HepG2 (cell line): ENCODE data around the gene CACNA2D1. TPM values are rescaled to one million over a fixed set of nuclear protein-coding genes. Genes with fewer than 3 reads are reported as not detected.
A peak's percentile ranks its signal among the peaks of the same experiment; 100 is the strongest.

Experiments
- ATAC-seq: fragments of 200-7000 bp; cut with Tn5 transposase; 3 replicates; pipeline ENCODE4 v1.9.1; 2020; ENCODE audit warnings: mild to moderate bottlenecking, moderate library complexity
- BruUV-seq: library from RNA; stranded (reverse); fragments of 400-500 nt; replicated peaks from 2 replicates; lab custom pipeline; 2021; lab: Mats Ljungman, UMichigan
- CTCF ChIA-PET: fragments of 300-600 bp; formaldehyde crosslinking; extraction: SDS; loops from one replicate; lab custom pipeline; 2021; ENCODE audit warnings: low total read pairs, inconsistent platforms, low intra/inter-chr PET ratio; lab: Yijun Ruan, JAX
- POLR2A ChIA-PET: fragments of 350-600 bp; sonication (Branson Sonifier 250); formaldehyde crosslinking; loops from one replicate; lab custom pipeline; 2020; ENCODE audit warnings: antibody characterized with exemption, inconsistent platforms; lab: Yijun Ruan, JAX
- DNase-seq: peaks from one replicate; pipeline ENCODE4 v3.0.0-alpha.2; 2015; ENCODE audit warnings: low spot score
- FAIRE-seq: peaks from 3 replicates; lab custom pipeline; 2011; peaks lifted over from hg19 to GRCh38; lab: Jason Lieb, UNC
- H2AFZ ChIP-seq: one replicate; pipeline ENCODE4 v1.6.1; 2011; ENCODE audit warnings: low read length, inconsistent platforms
- H3K27ac ChIP-seq: fragments of 300-600 bp; 3 replicates; pipeline ENCODE4 v1.8.0; 2011; ENCODE audit warnings: mixed run types, mild to moderate bottlenecking, mixed read lengths, low read length, inconsistent platforms; ENCODE audit not compliant: insufficient read depth; ENCODE audit errors: extremely low read length
- H3K27me3 ChIP-seq, 2 experiments: fragments of 200-600 bp in 1 of 2; 2 replicates in 1 of 2; 3 replicates in 1 of 2; pipeline versions ENCODE4 v1.6.0 to v1.8.0; 2011; ENCODE audit warnings: low read length in 2 of 2, mild to moderate bottlenecking in 2 of 2, moderate library complexity in 2 of 2, inconsistent platforms in 1 of 2; ENCODE audit not compliant: insufficient read depth in 2 of 2, control insufficient read depth in 1 of 2
- H3K36me3 ChIP-seq, 2 experiments: fragments of 200-600 bp in 1 of 2; replicated peaks in 1 of 2; 2 replicates in 1 of 2; 3 replicates in 1 of 2; pipeline versions ENCODE4 v1.5.1 to v1.8.0; 2011; ENCODE audit warnings: low read length in 2 of 2, inconsistent platforms in 1 of 2; ENCODE audit not compliant: insufficient read depth in 2 of 2, control insufficient read depth in 1 of 2
- H3K4me1 ChIP-seq: 2 replicates; pipeline ENCODE4 v1.5.1; 2012; ENCODE audit warnings: low read length, inconsistent platforms; ENCODE audit not compliant: insufficient read depth
- H3K4me2 ChIP-seq: 2 replicates; pipeline ENCODE4 v1.6.0; 2011; ENCODE audit warnings: low read depth, low read length, inconsistent platforms
- H3K4me3 ChIP-seq, 3 experiments: fragments of 200-600 bp in 1 of 3; sonication (generic), shearing (Covaris generic) in 1 of 3; replicated peaks in 1 of 3; 2 replicates each; pipeline ENCODE4 v1.5.1; 2011 to 2016; ENCODE audit warnings: low read length in 3 of 3, inconsistent platforms in 2 of 3, low read depth in 2 of 3, mild to moderate bottlenecking in 2 of 3, control low read depth in 1 of 3, mixed read lengths in 1 of 3; ENCODE audit not compliant: insufficient read depth in 1 of 3
- H3K79me2 ChIP-seq: one replicate; pipeline ENCODE4 v1.6.1; 2011; ENCODE audit warnings: low read length, inconsistent platforms; ENCODE audit not compliant: insufficient read depth
- H3K9ac ChIP-seq: 2 replicates; pipeline ENCODE4 v1.6.0; 2011; ENCODE audit warnings: mild to moderate bottlenecking, low read depth, low read length, inconsistent platforms; ENCODE audit not compliant: insufficient read depth
- H3K9me3 ChIP-seq: 2 replicates; pipeline ENCODE4 v1.5.1; 2012; ENCODE audit warnings: mild to moderate bottlenecking, low read length
- H4K20me1 ChIP-seq: 2 replicates; pipeline ENCODE4 v1.6.0; 2011; ENCODE audit warnings: inconsistent platforms, mild to moderate bottlenecking, low read length, moderate library complexity; ENCODE audit not compliant: insufficient read depth
- HIC2 ChIP-seq: sonication (generic); formaldehyde crosslinking; IDR thresholded peaks from 2 replicates; pipeline ENCODE4 v1.9.0; 2022; ENCODE audit warnings: low read depth, missing genetic modification reagents
- HMG20B ChIP-seq: conservative IDR thresholded peaks from 2 replicates; pipeline ENCODE4 v1.6.1; 2016; ENCODE audit warnings: missing genetic modification reagents, missing compliant biosample characterization
- ZBTB25 ChIP-seq: IDR thresholded peaks from 2 replicates; pipeline ENCODE4 v1.6.1; 2018; ENCODE audit warnings: missing genetic modification reagents
- ZBTB40 ChIP-seq, 2 experiments: fragments of 450-650 bp in 1 of 2; sonication (generic) in 1 of 2; formaldehyde crosslinking in 1 of 2; IDR thresholded peaks; 2 replicates each; pipeline versions ENCODE4 v1.6.1 to v1.8.0; 2016 to 2022; ENCODE audit warnings: antibody characterized with exemption in 1 of 2, mild to moderate bottlenecking in 1 of 2, missing genetic modification reagents in 1 of 2
- ZNF776 ChIP-seq: sonication (generic); formaldehyde crosslinking; IDR thresholded peaks from 2 replicates; pipeline ENCODE4 v1.4.0; 2020; ENCODE audit warnings: mild to moderate bottlenecking, missing genetic modification reagents
- WGBS: methylation state at CpG from one replicate; pipeline ENCODE4 v1.1.6; 2017; ENCODE audit warnings: low lambda C conversion rate; 5-methylcytosine and 5-hydroxymethylcytosine counted together
- in situ Hi-C: cut with HindIII; loops from 2 replicates; pipeline ENCODE4 v1.10.0; 2017; ENCODE audit warnings: low pct_unique_long_range_greater_than_20kb; ENCODE audit not compliant: extremely low pct_ligation_motif_present
- intact Hi-C: fragments of 100-400 bp; cut with micrococcal nuclease; formaldehyde crosslinking; loops from one replicate; pipeline ENCODE4 v1.10.0; 2022; ENCODE audit not compliant: unreplicated experiment
- polyA plus RNA-seq, 8 experiments: library from polyadenylated mRNA; depleted of rRNA in 3 of 8; stranded (reverse) in 7 of 8; unstranded in 1 of 8; fragments of >200 nt; fragmentation: Illumina TruSeq in 4 of 8; extraction: Trizol in 4 of 8; gene quantifications; 2 replicates each; pipeline versions ENCODE4 v1.2.1 to v1.2.3, GENCODE V29; 2011 to 2016; ENCODE audit warnings: low read depth in 4 of 8, missing spikeins in 1 of 8, mixed read lengths in 1 of 8; ENCODE audit not compliant: insufficient read depth in 1 of 8
- total RNA-seq, 5 experiments: library from RNA; depleted of rRNA; stranded (reverse); fragments of >200 nt; fragmentation: Illumina TruSeq; extraction: Trizol; gene quantifications; 2 replicates each; pipeline ENCODE4 v1.2.3, GENCODE V29; 2016; ENCODE audit warnings: low read depth in 1 of 5

Gene CACNA2D1
- total and polyA plus RNA-seq, 2 of the 13 experiments (the other 11 are each of a cell fraction or from before 2014, with no cell fraction given): not detected

- TF ChIP-seq ZNF776 (CRISPR knock-in tag): no peak
- TF ChIP-seq ZBTB25 (CRISPR knock-in tag): no peak
Observed at GRCh38 chr7:82291931-82292330, 151.6 kb downstream of the CACNA2D1 start (continued).

GRCh38 chr7:82289889-82290288 lies 153.7 kb downstream of the CACNA2D1 start:
- 41% methylated on average over 2 of the region's 2 CpGs for WGBS
- Histone ChIP-seq H3K9ac (no peak overlapping the region), H2AFZ (no peak overlapping the region), H3K9me3 (no peaks in the 10 kb centered on the region), H3K4me1 (no peaks in the 10 kb centered on the region), H3K27me3 (no peaks in the 10 kb centered on the region), H3K4me3 (no peak overlapping the region), H4K20me1 (no peaks in the 10 kb centered on the region), H3K36me3 (no peaks in the 10 kb centered on the region), H3K79me2 (no peaks in the 10 kb centered on the region), H3K27ac (no peak overlapping the region), H3K4me2 (no peak overlapping the region)
- in situ Hi-C loops: no loop called here
- no TSS peak for BruUV-seq
- ChIA-PET CTCF (no interaction called here), POLR2A (no interaction called here)
- DNase-seq (no peak), ATAC-seq (no peak), FAIRE-seq (no peak)
- intact Hi-C loops: no loop called here
- TF ChIP-seq ZBTB40 (IDR thresholded peaks at IDR 0.05) (peak; percentile 90), ZBTB40 (CRISPR knock-in tag; IDR thresholded peaks at IDR 0.05) (no peak), HIC2 (CRISPR knock-in tag) (no peak), HMG20B (CRISPR knock-in tag) (no peak)
